ENCODE data around the gene VWA2. TPM values are rescaled to one million over a fixed set of nuclear protein-coding genes. Genes with fewer than 3 reads are reported as not detected.

The VWA2 gene
- polyA plus RNA-seq, 1 of the 3 experiments (the other 2 are of a cell fraction), result not detected

DNA sequence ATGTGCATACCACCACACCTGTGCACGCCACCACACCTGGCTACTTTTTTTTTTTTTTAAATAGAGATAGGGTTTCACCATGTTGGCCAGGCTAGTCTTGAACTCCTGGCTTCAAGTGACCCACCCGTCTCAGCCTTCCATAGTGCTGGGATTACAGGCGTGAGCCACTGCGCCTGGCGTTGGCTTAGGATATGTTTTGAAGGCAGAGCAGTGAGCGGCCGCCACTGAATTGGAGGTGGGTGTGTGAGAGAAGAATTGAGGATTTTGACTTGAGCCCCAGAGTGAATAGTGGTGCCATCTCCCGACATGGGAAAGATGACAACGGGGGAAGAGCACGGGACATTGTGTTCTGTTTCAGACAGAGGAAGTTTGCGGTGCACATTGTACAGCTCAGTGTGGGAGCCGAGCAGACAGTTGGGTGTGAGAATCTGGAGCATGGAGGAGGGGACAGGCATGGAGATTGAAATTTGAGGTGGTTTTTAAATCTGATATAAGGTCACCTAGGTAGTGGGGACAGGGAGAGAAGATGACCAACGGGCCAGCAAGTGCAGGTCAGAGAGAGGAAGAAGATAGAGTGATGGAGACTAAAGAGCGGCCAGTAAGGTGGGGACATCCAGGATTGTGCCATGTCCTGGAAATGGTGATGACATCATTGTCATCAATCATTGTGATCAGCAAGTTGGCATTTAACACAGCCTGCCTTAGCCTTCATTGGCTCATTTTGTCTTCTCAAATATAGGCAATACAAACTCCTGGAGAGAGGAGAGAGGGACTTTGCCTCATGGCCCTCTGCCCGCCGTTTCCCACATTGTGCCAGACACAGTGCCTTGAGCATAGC, 35.8 kb downstream of the VWA2 start:
- Histone ChIP-seq H3K9me2 (no peaks in the 10 kb centered on the region), H3K79me2 (ENCODE audit: insufficient read depth) (no peaks in the 10 kb centered on the region), H4K20me1 (ENCODE audit: insufficient read depth) (no peaks in the 10 kb centered on the region), H2AFZ (ENCODE audit: low read depth) (no peak overlapping the region), H3K4me2 (no peak overlapping the region), H3F3A (replicated peaks; ENCODE audit: insufficient read depth) (peaks cover 12% of the 10 kb centered on the region), H3K27me3 (ENCODE audit: insufficient read depth) (no peaks in the 10 kb centered on the region; the same call in 1 of the 2 replicates), H3K27ac (ENCODE audit: low read depth in 2 of 2, low read length in 1 of 2) (no peak overlapping the region), H3K9ac (no peak overlapping the region), H3K9me3 (no peaks in the 10 kb centered on the region), H3K4me1 (ENCODE audit: control insufficient read depth in 1 of 2, insufficient read depth in 2 of 2, low read depth in 1 of 2, low read length in 1 of 2) (peaks cover 0 to 6% of the 10 kb centered on the region in 2 experiments; a peak in 1 of 4 replicates), H3K36me3 (replicated peaks in 1 of 2; ENCODE audit: control insufficient read depth in 1 of 2, insufficient read depth in 2 of 2, low read length in 1 of 2) (no peaks in the 10 kb centered on the region), H3K4me3 (ENCODE audit: low read depth in 2 of 2, low read length in 1 of 2) (no peak overlapping the region)
- 87% methylated on average over 16 of the region's 16 CpGs for WGBS (ENCODE audit: low lambda C conversion rate)
- CTCF ChIA-PET, result no interaction called here
- POLR2A ChIA-PET, result no interaction called here
- no peak for DNase-seq
- TF ChIP-seq REST (IDR thresholded peaks at IDR 0.05; ENCODE audit: low read depth, low read length) (no peak), SIN3A (IDR thresholded peaks at IDR 0.05; ENCODE audit: borderline replicate concordance, low read depth, low read length) (no peak), POLR2AphosphoS5 (IDR thresholded peaks at IDR 0.05; ENCODE audit: low read depth, low read length) (no peak), NRF1 (IDR thresholded peaks at IDR 0.05; ENCODE audit: low read depth, low read length) (no peak), RXRA (IDR thresholded peaks at IDR 0.05; ENCODE audit: borderline replicate concordance, low read depth) (no peak), IRF3 (IDR thresholded peaks at IDR 0.05; ENCODE audit: low read depth, low read length) (no peak)

GRCh38 chr10:114276066-114276465, 37.0 kb downstream of the VWA2 start:
- no peaks in the 10 kb centered on the region; the same call in 1 of the 2 replicates for H3K27me3 ChIP-seq (ENCODE audit: insufficient read depth)
- no peak overlapping the region for H3K9ac ChIP-seq
- H2AFZ ChIP-seq (ENCODE audit: low read depth), result no peak overlapping the region
- ChIA-PET CTCF (no interaction called here), POLR2A (no interaction called here)
- H3K79me2 ChIP-seq (ENCODE audit: insufficient read depth), result no peaks in the 10 kb centered on the region
- no peaks in the 10 kb centered on the region for H3K36me3 ChIP-seq (replicated peaks in 1 of 2; ENCODE audit: control insufficient read depth in 1 of 2, insufficient read depth in 2 of 2, low read length in 1 of 2)
- peaks cover 0 to 4% of the 10 kb centered on the region in 2 experiments; a peak in 1 of 4 replicates for H3K4me1 ChIP-seq (ENCODE audit: control insufficient read depth in 1 of 2, insufficient read depth in 2 of 2, low read depth in 1 of 2, low read length in 1 of 2)
- peaks cover 9% of the 10 kb centered on the region for H3F3A ChIP-seq (replicated peaks; ENCODE audit: insufficient read depth)
- H4K20me1 ChIP-seq (ENCODE audit: insufficient read depth), result no peaks in the 10 kb centered on the region
- H3K9me3 ChIP-seq, result no peaks in the 10 kb centered on the region
- H3K4me2 ChIP-seq, result no peak overlapping the region
- H3K4me3 ChIP-seq (ENCODE audit: low read depth in 2 of 2, low read length in 1 of 2), result no peak overlapping the region
- no peak overlapping the region for H3K27ac ChIP-seq (ENCODE audit: low read depth in 2 of 2, low read length in 1 of 2)
- no peak for DNase-seq
- no peak for TF ChIP-seq RFX5 (IDR thresholded peaks at IDR 0.05; ENCODE audit: low read length)
- TF ChIP-seq, protein P1, sequence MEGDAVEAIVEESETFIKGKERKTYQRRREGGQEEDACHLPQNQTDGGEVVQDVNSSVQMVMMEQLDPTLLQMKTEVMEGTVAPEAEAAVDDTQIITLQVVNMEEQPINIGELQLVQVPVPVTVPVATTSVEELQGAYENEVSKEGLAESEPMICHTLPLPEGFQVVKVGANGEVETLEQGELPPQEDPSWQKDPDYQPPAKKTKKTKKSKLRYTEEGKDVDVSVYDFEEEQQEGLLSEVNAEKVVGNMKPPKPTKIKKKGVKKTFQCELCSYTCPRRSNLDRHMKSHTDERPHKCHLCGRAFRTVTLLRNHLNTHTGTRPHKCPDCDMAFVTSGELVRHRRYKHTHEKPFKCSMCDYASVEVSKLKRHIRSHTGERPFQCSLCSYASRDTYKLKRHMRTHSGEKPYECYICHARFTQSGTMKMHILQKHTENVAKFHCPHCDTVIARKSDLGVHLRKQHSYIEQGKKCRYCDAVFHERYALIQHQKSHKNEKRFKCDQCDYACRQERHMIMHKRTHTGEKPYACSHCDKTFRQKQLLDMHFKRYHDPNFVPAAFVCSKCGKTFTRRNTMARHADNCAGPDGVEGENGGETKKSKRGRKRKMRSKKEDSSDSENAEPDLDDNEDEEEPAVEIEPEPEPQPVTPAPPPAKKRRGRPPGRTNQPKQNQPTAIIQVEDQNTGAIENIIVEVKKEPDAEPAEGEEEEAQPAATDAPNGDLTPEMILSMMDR (IDR thresholded peaks at IDR 0.05), result no peak
- TF ChIP-seq SIN3A (IDR thresholded peaks at IDR 0.05; ENCODE audit: borderline replicate concordance, low read depth, low read length), result no peak
- no peak for TF ChIP-seq RCOR1 (IDR thresholded peaks at IDR 0.05; ENCODE audit: low read length)
- TF ChIP-seq CHD2 (IDR thresholded peaks at IDR 0.05; ENCODE audit: low read length, partially characterized antibody), result no peak
- no peaks in the 10 kb centered on the region for H3K9me2 ChIP-seq
- 85% methylated on average over 2 of the region's 6 CpGs for WGBS (ENCODE audit: low lambda C conversion rate)

Data from SK-N-SH (cell line).